HepG2 (cell line): ENCODE results near the gene ZNF644.

Experiments
- CEBPB ChIP-seq: IDR thresholded peaks from 2 replicates; pipeline ENCODE4 v1.6.1; 2011; ENCODE audit warnings: low read depth, low read length, improper control_type of control experiment, borderline replicate concordance
- EHMT2 ChIP-seq: fragments of 200-600 bp; sonication (generic); IDR thresholded peaks from 2 replicates; pipeline ENCODE4 v1.7.0; 2017; ENCODE audit warnings: antibody characterized with exemption, low read depth, low read length, borderline replicate concordance
- EP300 ChIP-seq, 3 experiments: sonication (generic) in 1 of 3; formaldehyde crosslinking in 1 of 3; IDR thresholded peaks; 2 replicates each; pipeline versions ENCODE4 v1.5.1 to v1.6.1; 2011 to 2020; ENCODE audit warnings: low read depth in 2 of 3, low read length in 2 of 3, borderline replicate concordance in 1 of 3, improper control_type of control experiment in 1 of 3, mild to moderate bottlenecking in 1 of 3, missing genetic modification reagents in 1 of 3, moderate library complexity in 1 of 3
- FUBP1 ChIP-seq: sonication (generic); formaldehyde crosslinking; IDR thresholded peaks from 2 replicates; pipeline ENCODE4 v1.5.1; 2020; ENCODE audit warnings: missing genetic modification reagents, mild to moderate bottlenecking, borderline replicate concordance
- JUND ChIP-seq: sonication (generic); formaldehyde crosslinking; IDR thresholded peaks from 2 replicates; pipeline ENCODE4 v1.8.0; 2022; ENCODE audit warnings: mild to moderate bottlenecking, missing genetic modification reagents
- MAZ ChIP-seq, 2 experiments: sonication (generic) in 1 of 2; formaldehyde crosslinking in 1 of 2; IDR thresholded peaks; 2 replicates each; pipeline versions ENCODE4 v1.5.0 to v1.6.1; 2012 to 2020; ENCODE audit warnings: low read depth in 2 of 2, mild to moderate bottlenecking in 2 of 2, borderline replicate concordance in 1 of 2, improper control_type of control experiment in 1 of 2, low read length in 1 of 2, missing genetic modification reagents in 1 of 2, moderate library complexity in 1 of 2
- NR2F1 ChIP-seq, 2 experiments: fragments of 450-650 bp in 1 of 2; formaldehyde crosslinking in 1 of 2; IDR thresholded peaks; 2 replicates each; pipeline versions ENCODE4 v1.5.0 to v1.6.1; 2016 to 2020; ENCODE audit warnings: mild to moderate bottlenecking in 1 of 2, missing compliant biosample characterization in 1 of 2, missing genetic modification reagents in 1 of 2, moderate library complexity in 1 of 2
- SIN3B ChIP-seq: fragments of 150-350 bp; IDR thresholded peaks from 2 replicates; pipeline ENCODE4 v1.6.1; 2014; ENCODE audit warnings: low read length
- STAG1 ChIP-seq: sonication (generic); formaldehyde crosslinking; IDR thresholded peaks from 2 replicates; pipeline ENCODE4 v1.4.0; 2020; ENCODE audit warnings: missing genetic modification reagents
- USF2 ChIP-seq, 2 experiments: sonication (generic) in 1 of 2; formaldehyde crosslinking in 1 of 2; IDR thresholded peaks; 2 replicates each; pipeline versions ENCODE4 v1.5.1 to v1.6.1; 2011 to 2020; ENCODE audit warnings: borderline replicate concordance in 1 of 2, low read depth in 1 of 2, low read length in 1 of 2, mild to moderate bottlenecking in 1 of 2, missing genetic modification reagents in 1 of 2, moderate library complexity in 1 of 2
- ZBTB33 ChIP-seq: sonication (generic); formaldehyde crosslinking; IDR thresholded peaks from 2 replicates; pipeline ENCODE4 v1.4.0; 2020; ENCODE audit warnings: missing genetic modification reagents
- ZFP36L2 ChIP-seq: sonication (generic); formaldehyde crosslinking; IDR thresholded peaks from 2 replicates; pipeline ENCODE4 v1.4.0; 2020; ENCODE audit warnings: missing genetic modification reagents
- ZNF878 ChIP-seq: sonication (generic); formaldehyde crosslinking; IDR thresholded peaks from 2 replicates; pipeline ENCODE4 v1.8.1; 2023; ENCODE audit warnings: mild to moderate bottlenecking, missing genetic modification reagents, moderate library complexity
- TF ChIP-seq, protein P1 (sequence below): sonication (generic); formaldehyde crosslinking; IDR thresholded peaks from 2 replicates; pipeline ENCODE4 v1.8.0; 2022; ENCODE audit warnings: mild to moderate bottlenecking, missing genetic modification reagents

DNA sequence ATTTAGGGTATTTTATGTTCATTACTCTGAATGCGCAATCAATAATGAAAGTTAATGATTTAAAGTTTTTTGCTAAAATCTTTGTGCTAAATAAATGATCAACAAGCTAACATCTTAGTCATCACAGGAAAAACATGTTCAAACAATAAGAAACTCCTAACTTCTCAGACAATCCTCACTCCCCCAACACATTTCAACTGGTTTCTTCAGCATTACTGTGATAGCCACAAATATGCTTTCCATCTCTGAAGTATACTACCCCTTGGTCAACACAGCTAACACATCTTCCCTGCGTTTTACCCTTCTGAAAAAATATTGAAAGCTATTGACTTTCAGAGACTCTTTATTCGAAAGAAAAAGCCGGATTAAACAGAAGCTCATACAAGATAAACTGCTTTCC lies 85.8 kb downstream of the ZNF644 start:
- TF ChIP-seq ZFP36L2 (CRISPR knock-in tag) (no peak), SIN3B (no peak), FUBP1 (CRISPR knock-in tag) (no peak), JUND (CRISPR knock-in tag) (no peak), STAG1 (no peak), EHMT2 (no peak), EP300 (IDR thresholded peaks at IDR 0.05; ENCODE audit: low read depth in 2 of 2, low read length in 2 of 2) (no peak), EP300 (CRISPR knock-in tag; IDR thresholded peaks at IDR 0.05; ENCODE audit: borderline replicate concordance) (no peak), NR2F1 (CRISPR knock-in tag; IDR thresholded peaks at IDR 0.05) (no peak), CEBPB (no peak), USF2 (IDR thresholded peaks at IDR 0.05; ENCODE audit: low read depth, low read length) (no peak), USF2 (CRISPR knock-in tag; IDR thresholded peaks at IDR 0.05; ENCODE audit: borderline replicate concordance) (no peak), ZNF878 (CRISPR knock-in tag) (no peak), MAZ (IDR thresholded peaks at IDR 0.05; ENCODE audit: borderline replicate concordance, low read depth, low read length) (no peak), MAZ (CRISPR knock-in tag; IDR thresholded peaks at IDR 0.05; ENCODE audit: low read depth) (no peak), ZBTB33 (CRISPR knock-in tag) (no peak)
- TF ChIP-seq, protein P1, sequence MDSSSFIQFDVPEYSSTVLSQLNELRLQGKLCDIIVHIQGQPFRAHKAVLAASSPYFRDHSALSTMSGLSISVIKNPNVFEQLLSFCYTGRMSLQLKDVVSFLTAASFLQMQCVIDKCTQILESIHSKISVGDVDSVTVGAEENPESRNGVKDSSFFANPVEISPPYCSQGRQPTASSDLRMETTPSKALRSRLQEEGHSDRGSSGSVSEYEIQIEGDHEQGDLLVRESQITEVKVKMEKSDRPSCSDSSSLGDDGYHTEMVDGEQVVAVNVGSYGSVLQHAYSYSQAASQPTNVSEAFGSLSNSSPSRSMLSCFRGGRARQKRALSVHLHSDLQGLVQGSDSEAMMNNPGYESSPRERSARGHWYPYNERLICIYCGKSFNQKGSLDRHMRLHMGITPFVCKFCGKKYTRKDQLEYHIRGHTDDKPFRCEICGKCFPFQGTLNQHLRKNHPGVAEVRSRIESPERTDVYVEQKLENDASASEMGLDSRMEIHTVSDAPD (CRISPR knock-in tag): no peak
